PC-3 (cell line): ENCODE data around the gene CREG2. TPM values are rescaled to one million over a fixed set of nuclear protein-coding genes. Genes with fewer than 3 reads are reported as not detected.

ENCODE experiments used
- ATAC-seq: fragments of 200-7000 bp; cut with Tn5 transposase; 2 replicates; pipeline ENCODE4 v1.9.1; 2020; ENCODE audit warnings: mild to moderate bottlenecking, moderate library complexity
- BruUV-seq: library from RNA; stranded (reverse); fragments of 400-500 nt; replicated peaks from 2 replicates; lab custom pipeline; 2021; lab: Mats Ljungman, UMichigan
- CTCF ChIA-PET: fragments of 300-600 bp; sonication (Branson Sonifier 250); formaldehyde crosslinking; loops from one replicate; lab custom pipeline; 2022; ENCODE audit warnings: antibody characterized with exemption; lab: Charles Lee
- POLR2A ChIA-PET: fragments of 300-600 bp; sonication (Branson Sonifier 250); formaldehyde crosslinking; loops from one replicate; lab custom pipeline; 2022; ENCODE audit warnings: antibody characterized with exemption; ENCODE audit not compliant: unreplicated experiment; lab: Charles Lee
- DNase-seq: peaks from one replicate; pipeline ENCODE4 v3.0.0-alpha.2; 2015
- H2AFZ ChIP-seq: fragments of 300-600 bp; sonication (generic); 2 replicates; pipeline ENCODE4 v1.6.0; 2016; ENCODE audit warnings: antibody characterized with exemption, low read length
- H3F3A ChIP-seq: fragments of 300-600 bp; sonication (generic); one replicate; pipeline ENCODE4 v1.6.0; 2017; ENCODE audit warnings: antibody characterized with exemption, low read length, control low read depth, mild to moderate bottlenecking; ENCODE audit not compliant: unreplicated experiment
- H3K27ac ChIP-seq: fragments of 300-600 bp; sonication (generic); 2 replicates; pipeline ENCODE4 v1.5.1; 2016; ENCODE audit warnings: mild to moderate bottlenecking, low read length
- H3K27me3 ChIP-seq: fragments of 300-600 bp; sonication (generic); 2 replicates; pipeline ENCODE4 v1.6.1; 2016; ENCODE audit warnings: low read length, mixed read lengths
- H3K36me3 ChIP-seq: fragments of 300-600 bp; sonication (generic); 2 replicates; pipeline ENCODE4 v1.6.1; 2016; ENCODE audit warnings: low read depth, mixed run types, low read length, mixed read lengths
- H3K4me1 ChIP-seq: fragments of 300-600 bp; sonication (generic); 2 replicates; pipeline ENCODE4 v1.5.1; 2016; ENCODE audit warnings: low read length; ENCODE audit not compliant: insufficient read depth
- H3K4me2 ChIP-seq: fragments of 300-600 bp; sonication (generic); 2 replicates; pipeline ENCODE4 v1.6.0; 2016; ENCODE audit warnings: low read length
- H3K4me3 ChIP-seq: fragments of 300-600 bp; sonication (generic); 2 replicates; pipeline ENCODE4 v1.5.1; 2016; ENCODE audit warnings: mild to moderate bottlenecking, low read length, mixed read lengths
- H3K79me2 ChIP-seq: fragments of 300-600 bp; sonication (generic); 2 replicates; pipeline ENCODE4 v1.6.1; 2017; ENCODE audit warnings: low read length, mixed read lengths
- H3K9ac ChIP-seq: fragments of 300-600 bp; sonication (generic); 2 replicates; pipeline ENCODE4 v1.6.0; 2016; ENCODE audit warnings: mild to moderate bottlenecking, low read length
- H3K9me2 ChIP-seq: fragments of 300-600 bp; sonication (generic); replicated peaks from 2 replicates; pipeline ENCODE4 v1.6.1; 2016; ENCODE audit warnings: mixed run types, low read length, mixed read lengths
- H3K9me3 ChIP-seq: fragments of 300-600 bp; sonication (generic); 2 replicates; pipeline ENCODE4 v1.6.1; 2016; ENCODE audit warnings: low read length, mixed read lengths
- H4K20me1 ChIP-seq: fragments of 300-600 bp; sonication (generic); 2 replicates; pipeline ENCODE4 v1.6.1; 2016; ENCODE audit warnings: low read length, mixed read lengths
- CTCF ChIP-seq: fragments of 300-600 bp; sonication (generic); conservative IDR thresholded peaks from 2 replicates; pipeline ENCODE4 v1.5.1; 2017; ENCODE audit warnings: antibody characterized with exemption, low read depth, mild to moderate bottlenecking, low read length
- EZH2 ChIP-seq: fragments of 300-600 bp; sonication (generic); IDR thresholded peaks from one replicate; pipeline ENCODE4 v1.6.1; 2017; ENCODE audit warnings: antibody characterized with exemption, mild to moderate bottlenecking, low read length; ENCODE audit not compliant: unreplicated experiment
- EZH2phosphoT487 ChIP-seq: fragments of 300-600 bp; sonication (generic); IDR thresholded peaks from 2 replicates; pipeline ENCODE4 v1.6.1; 2018; ENCODE audit warnings: mild to moderate bottlenecking, antibody characterized with exemption, low read length, borderline replicate concordance
- intact Hi-C: fragments of 100-400 bp; cut with micrococcal nuclease; formaldehyde crosslinking; loops from 2 replicates; pipeline ENCODE4 v1.9.0; 2023
- total RNA-seq: library from RNA; depleted of rRNA; stranded (reverse); fragments of >200 nt; gene quantifications from 2 replicates; pipeline ENCODE4 v1.2.3, GENCODE V29; 2014

The CREG2 gene
- total RNA-seq, 1 experiment from 2014 or later = 40.0 TPM

GRCh38 chr2:101369100-101369499 is 18.2 kb downstream of the CREG2 start:
- POLR2A ChIA-PET = no interaction called here

GRCh38 chr2:101368376-101368775 is 18.9 kb downstream of the CREG2 start:
- Histone ChIP-seq H3K4me2 (no peak overlapping the region), H2AFZ (no peak overlapping the region), H4K20me1 (no peaks in the 10 kb centered on the region), H3K4me1 (no peaks in the 10 kb centered on the region), H3K9me2 (no peaks in the 10 kb centered on the region), H3K4me3 (no peak overlapping the region), H3K9ac (no peak overlapping the region), H3K27ac (no peak overlapping the region), H3K36me3 (no peaks in the 10 kb centered on the region), H3K9me3 (no peaks in the 10 kb centered on the region), H3K27me3 (no peaks in the 10 kb centered on the region), H3K79me2 (no peaks in the 10 kb centered on the region), H3F3A (no peaks in the 10 kb centered on the region)
- intact Hi-C loops = no loop called here
- TF ChIP-seq EZH2 (no peak), EZH2phosphoT487 (no peak), CTCF (no peak)
- POLR2A ChIA-PET = no interaction called here
- CTCF ChIA-PET = no interaction called here
- ATAC-seq = no peak
- BruUV-seq = no TSS peak
- no peak for DNase-seq

More at GRCh38 chr2:101369100-101369499, 18.2 kb downstream of the CREG2 start:
- no peaks in the 10 kb centered on the region for H3K9me2 ChIP-seq
- no peaks in the 10 kb centered on the region for H3K36me3 ChIP-seq
- H3K9ac ChIP-seq = no peak overlapping the region
- H3K27me3 ChIP-seq = no peaks in the 10 kb centered on the region
- no peak overlapping the region for H3K4me3 ChIP-seq
- no peaks in the 10 kb centered on the region for H3K4me1 ChIP-seq
- no peak for DNase-seq
- H3F3A ChIP-seq = no peaks in the 10 kb centered on the region
- no peaks in the 10 kb centered on the region for H3K79me2 ChIP-seq
- H4K20me1 ChIP-seq = no peaks in the 10 kb centered on the region
- BruUV-seq = no TSS peak
- TF ChIP-seq CTCF (no peak), EZH2 (no peak), EZH2phosphoT487 (no peak)
- no peak overlapping the region for H3K27ac ChIP-seq
- no peak overlapping the region for H3K4me2 ChIP-seq
- intact Hi-C loops = no loop called here
- CTCF ChIA-PET = no interaction called here
- no peaks in the 10 kb centered on the region for H3K9me3 ChIP-seq
- no peak overlapping the region for H2AFZ ChIP-seq
- no peak for ATAC-seq

- BruUV-seq = no TSS peak
- POLR2A ChIA-PET = interaction anchor here (0.6 kb wide), 1 partner anchor 499 kb away, joined by 6 read pairs; no protein-coding TSS in a partner anchor
Observed at GRCh38 chr2:101367508-101367907, 19.8 kb downstream of the CREG2 start.

More at GRCh38 chr2:101367508-101367907, 19.8 kb downstream of the CREG2 start:
- H3K4me2 ChIP-seq = no peak overlapping the region
- no peaks in the 10 kb centered on the region for H3K79me2 ChIP-seq
- no peak for DNase-seq
- H3K9ac ChIP-seq = no peak overlapping the region
- no peak overlapping the region for H2AFZ ChIP-seq
- intact Hi-C loops = no loop called here
- no peaks in the 10 kb centered on the region for H3F3A ChIP-seq
- H3K36me3 ChIP-seq = no peaks in the 10 kb centered on the region
- CTCF ChIA-PET = no interaction called here
- TF ChIP-seq EZH2phosphoT487 = no peak
- TF ChIP-seq EZH2 = no peak
- TF ChIP-seq CTCF = no peak
- no peaks in the 10 kb centered on the region for H3K27me3 ChIP-seq
- H3K27ac ChIP-seq = no peak overlapping the region
- no peak for ATAC-seq
- H3K4me1 ChIP-seq = no peaks in the 10 kb centered on the region
- no peak overlapping the region for H3K4me3 ChIP-seq
- H4K20me1 ChIP-seq = no peaks in the 10 kb centered on the region
- H3K9me2 ChIP-seq = no peaks in the 10 kb centered on the region
- H3K9me3 ChIP-seq = no peaks in the 10 kb centered on the region
